Measurements from ENCODE around the gene SPATA16.
"Not testable (repeated sequence)": the region's sequence is repeated elsewhere in the genome, so short reads cannot be mapped to it uniquely, and the experiment has no call there.

SPATA16 gene

GRCh38 chr3:173064631-173065030 lies 76.4 kb downstream of the SPATA16 start:
- no peak for DNase-seq (ENCODE audit: low read depth in 2 of 2)

DNA sequence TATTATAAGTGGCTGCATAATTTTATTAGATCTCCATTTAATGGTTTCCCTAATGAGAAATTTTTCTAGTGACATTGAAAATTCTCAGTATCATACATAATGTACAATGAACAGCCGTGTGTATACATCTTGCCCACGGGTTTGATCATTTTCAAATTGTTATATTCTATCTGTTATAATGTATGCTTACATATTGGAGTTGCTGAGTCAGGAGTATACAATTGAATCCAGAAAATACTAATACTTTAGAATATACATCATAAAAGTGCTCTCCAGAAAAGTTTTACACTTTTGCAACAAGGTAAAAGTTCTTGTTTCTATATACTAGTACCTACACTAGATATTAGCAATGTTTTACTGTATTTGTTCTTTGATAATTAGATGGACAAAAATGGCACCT lies 82.8 kb downstream of the SPATA16 start:
- DNase-seq (ENCODE audit: low read depth in 2 of 2) = no peak

- no peak for DNase-seq (ENCODE audit: low read depth in 2 of 2)
These were observed 85.7 kb downstream of the SPATA16 start for GRCh38 chr3:173055228-173055933.

GRCh38 chr3:173049360-173049759 lies 91.7 kb downstream of the SPATA16 start:
- DNase-seq (ENCODE audit: low read depth in 2 of 2) = no peak

- no peak for DNase-seq (ENCODE audit: low read depth in 2 of 2)
These were observed 95.2 kb downstream of the SPATA16 start for GRCh38 chr3:173045770-173046382.

DNA sequence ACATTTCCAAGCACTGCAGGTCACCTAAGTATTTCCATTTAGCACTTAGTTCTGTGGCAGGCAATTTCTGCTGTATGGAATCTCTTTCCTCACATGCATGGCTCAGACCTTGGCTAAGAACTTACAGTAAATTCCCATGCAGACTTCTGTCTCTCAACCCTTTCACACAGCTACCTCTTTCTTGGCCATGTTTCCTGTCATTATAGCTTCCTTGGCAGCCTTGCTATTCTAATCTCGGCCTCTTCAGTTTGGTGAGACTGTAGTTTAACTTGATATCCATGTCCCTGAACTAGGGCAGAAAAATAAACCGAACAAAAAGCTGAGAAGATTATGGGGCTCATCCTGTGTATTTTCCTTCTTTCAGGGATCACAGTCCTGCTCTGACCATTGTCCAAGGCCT lies 96.0 kb downstream of the SPATA16 start:
- DNase-seq (ENCODE audit: low read depth in 2 of 2) = no peak

DNA sequence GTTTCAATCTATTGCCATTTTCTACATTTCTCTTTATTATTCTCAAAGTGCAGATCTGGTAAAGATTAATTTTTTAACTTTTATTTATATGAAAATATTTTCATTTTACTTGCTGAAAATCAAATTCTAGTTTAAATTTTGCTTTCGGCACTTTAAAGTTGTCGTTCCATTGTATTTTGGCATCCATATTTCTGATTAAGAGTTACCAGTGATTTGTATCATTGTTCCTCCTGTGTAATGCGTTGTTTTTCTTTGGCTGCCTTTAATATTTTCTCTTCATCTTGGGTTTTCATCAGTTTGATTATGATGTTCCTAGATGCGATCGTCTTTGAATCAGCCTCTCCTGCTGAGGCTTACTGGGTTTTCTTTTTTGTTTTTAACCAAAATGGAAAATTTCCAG lies 97.3 kb downstream of the SPATA16 start:
- no peak for DNase-seq (ENCODE audit: low read depth in 2 of 2)

DNA sequence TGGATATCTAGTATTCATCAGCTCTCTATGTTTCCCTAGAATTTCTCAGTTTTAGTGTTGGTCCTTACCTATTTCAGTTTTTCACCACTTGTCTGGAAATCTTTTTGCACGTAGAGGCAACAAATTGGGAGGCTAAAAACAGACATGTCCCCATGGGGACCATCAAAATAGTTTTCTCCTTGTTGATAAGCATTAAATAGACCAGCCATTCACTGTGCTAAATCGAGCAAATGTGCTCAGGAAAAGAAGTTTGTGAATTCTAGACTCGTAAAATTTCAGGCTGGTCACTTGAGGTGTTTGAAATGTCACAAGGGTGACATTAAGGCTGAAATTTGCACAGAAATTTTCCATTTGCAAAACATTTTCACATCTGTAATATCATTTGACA lies 102.6 kb downstream of the SPATA16 start:
- no peak for DNase-seq (ENCODE audit: low read depth in 2 of 2)

GRCh38 chr3:173037840-173038483 lies 103.1 kb downstream of the SPATA16 start:
- DNase-seq (ENCODE audit: low read depth in 2 of 2) = no peak

DNA sequence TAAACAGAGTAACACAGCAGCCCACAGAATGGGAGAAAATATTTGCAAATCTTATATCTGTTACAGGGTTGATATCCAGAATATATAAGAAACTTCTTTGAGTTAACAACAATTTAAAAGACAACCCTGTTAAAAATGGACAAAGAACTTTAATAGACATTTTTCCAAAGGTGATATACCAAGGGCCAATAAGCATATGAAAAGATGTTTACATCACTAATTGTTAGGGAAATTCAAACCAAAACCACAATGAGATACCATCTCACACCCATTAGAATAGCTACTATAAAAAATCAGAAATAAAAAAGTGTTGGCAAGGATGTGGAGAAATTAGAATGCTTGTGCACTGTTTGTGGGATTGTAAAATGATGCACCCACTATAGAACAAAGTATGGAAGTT lies 110.8 kb downstream of the SPATA16 start:
- DNase-seq (ENCODE audit: low read depth in 2 of 2) = no peak

GRCh38 chr3:173028351-173028750 lies 112.7 kb downstream of the SPATA16 start:
- no peak for DNase-seq (ENCODE audit: low read depth in 2 of 2)

GRCh38 chr3:173027429-173027828 lies 113.6 kb downstream of the SPATA16 start:
- DNase-seq (ENCODE audit: low read depth in 2 of 2) = no peak

- no peak for DNase-seq (ENCODE audit: low read depth in 2 of 2)
These were observed 115.1 kb downstream of the SPATA16 start for GRCh38 chr3:173025941-173026340.

GRCh38 chr3:173021547-173022185 lies 119.4 kb downstream of the SPATA16 start:
- DNase-seq (ENCODE audit: low read depth in 2 of 2) = no peak

DNA sequence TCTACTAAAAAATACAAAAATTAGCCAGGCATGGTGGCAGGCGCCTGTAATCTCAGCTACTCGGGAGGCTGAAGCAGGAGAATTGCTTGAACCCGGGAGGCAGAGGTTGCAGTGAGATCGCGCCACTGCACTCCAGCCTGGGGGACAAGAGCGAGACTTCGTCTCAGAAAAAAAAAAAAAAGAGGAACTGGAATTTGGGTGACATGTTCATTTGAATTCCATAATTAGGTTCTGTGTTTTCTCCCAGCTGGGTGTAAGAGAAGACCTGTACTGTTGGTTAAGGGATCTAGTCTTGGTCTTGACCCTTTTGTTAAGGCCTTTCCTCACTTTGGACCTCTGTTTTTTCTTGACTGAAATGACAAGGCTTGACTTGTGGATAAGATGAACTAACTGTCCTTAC lies 120.9 kb downstream of the SPATA16 start:
- not testable (repeated sequence) for DNase-seq (ENCODE audit: low read depth in 2 of 2)

- DNase-seq (ENCODE audit: low read depth in 2 of 2) = no peak
These were observed 121.7 kb downstream of the SPATA16 start for GRCh38 chr3:173019378-173019777.

- DNase-seq (ENCODE audit: low read depth in 2 of 2) = no peak
These were observed 122.3 kb downstream of the SPATA16 start for GRCh38 chr3:173018758-173019157.

- no peak for DNase-seq (ENCODE audit: low read depth in 2 of 2)
These were observed 127.7 kb downstream of the SPATA16 start for GRCh38 chr3:173013219-173013832.

DNA sequence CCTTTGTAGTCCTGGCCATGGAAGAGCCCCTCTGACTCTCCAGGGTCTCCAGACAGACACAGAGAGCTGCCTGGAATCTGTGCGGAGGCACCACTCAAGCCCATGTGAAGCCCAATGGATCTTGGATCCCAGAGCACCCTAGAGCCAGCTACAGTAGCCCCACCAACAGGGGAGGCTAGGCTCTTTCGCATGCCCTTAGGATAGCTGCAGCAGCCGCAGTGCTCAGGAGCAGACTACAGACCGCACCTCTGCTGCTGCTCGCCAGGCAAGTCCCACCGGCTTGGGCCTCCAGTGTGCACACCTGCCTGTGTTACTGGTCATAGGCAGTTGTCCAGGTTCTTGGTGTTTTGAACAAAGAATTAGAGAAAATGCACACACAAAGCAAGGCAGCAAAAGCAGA lies 131.6 kb downstream of the SPATA16 start:
- DNase-seq (ENCODE audit: low read depth in 2 of 2) = no peak

- DNase-seq (ENCODE audit: low read depth in 2 of 2) = no peak
These were observed 132.1 kb downstream of the SPATA16 start for GRCh38 chr3:173008978-173009377.

- DNase-seq (ENCODE audit: low read depth in 2 of 2) = no peak
These were observed 133.8 kb downstream of the SPATA16 start for GRCh38 chr3:173007079-173007723.

- DNase-seq (ENCODE audit: low read depth in 2 of 2) = no peak
These were observed 135.0 kb downstream of the SPATA16 start for GRCh38 chr3:173006006-173006405.
